Activated naive CD8-positive, alpha-beta T cell treated with anti-CD3 and anti-CD28 coated beads, Interleukin-2, amount 10 ng/mL, durations not matched to agents 7 days and 5 days (primary cell): ENCODE measurements around the gene PRKCZ. TPM values are rescaled to one million over a fixed set of nuclear protein-coding genes. Genes with fewer than 3 reads are reported as not detected.

Experiments used
- ATAC-seq: fragments of 150-1000 bp; cut with Tn5 transposase; one replicate; pipeline ENCODE4 v1.10.0; 2021; ENCODE audit warnings: low read depth, moderate library complexity
- POLR2A ChIA-PET: fragments of 350-600 bp; sonication (Branson Sonifier 250); formaldehyde crosslinking; loops from one replicate; lab custom pipeline; 2021; ENCODE audit warnings: antibody characterized with exemption; lab: Charles Lee
- DNase-seq: peaks from one replicate; pipeline ENCODE4 v3.0.0; 2021
- H3K27ac Mint-ChIP-seq: one replicate; pipeline ENCODE4 v1.8.0; 2022; ENCODE audit warnings: mild to moderate bottlenecking, mixed read lengths
- H3K27me3 Mint-ChIP-seq: one replicate; pipeline ENCODE4 v1.8.0; 2022; ENCODE audit warnings: mild to moderate bottlenecking, moderate library complexity, mixed read lengths
- H3K36me3 Mint-ChIP-seq: one replicate; pipeline ENCODE4 v1.8.0; 2021; ENCODE audit warnings: mild to moderate bottlenecking, mixed read lengths
- H3K4me1 Mint-ChIP-seq: one replicate; pipeline ENCODE4 v1.8.0; 2021; ENCODE audit warnings: mixed read lengths
- H3K4me3 Mint-ChIP-seq: one replicate; pipeline ENCODE4 v1.8.0; 2022; ENCODE audit warnings: mild to moderate bottlenecking, moderate library complexity, mixed read lengths
- H3K9me3 Mint-ChIP-seq: one replicate; pipeline ENCODE4 v1.8.0; 2021; ENCODE audit warnings: mixed read lengths
- total RNA-seq, 2 experiments: library from RNA; stranded (reverse); gene quantifications; one replicate each; pipeline ENCODE4 v1.2.3, GENCODE V29; 2021

The PRKCZ gene
- total RNA-seq, 2 experiments from 2014 or later = 24.3 to 24.4 TPM

DNA sequence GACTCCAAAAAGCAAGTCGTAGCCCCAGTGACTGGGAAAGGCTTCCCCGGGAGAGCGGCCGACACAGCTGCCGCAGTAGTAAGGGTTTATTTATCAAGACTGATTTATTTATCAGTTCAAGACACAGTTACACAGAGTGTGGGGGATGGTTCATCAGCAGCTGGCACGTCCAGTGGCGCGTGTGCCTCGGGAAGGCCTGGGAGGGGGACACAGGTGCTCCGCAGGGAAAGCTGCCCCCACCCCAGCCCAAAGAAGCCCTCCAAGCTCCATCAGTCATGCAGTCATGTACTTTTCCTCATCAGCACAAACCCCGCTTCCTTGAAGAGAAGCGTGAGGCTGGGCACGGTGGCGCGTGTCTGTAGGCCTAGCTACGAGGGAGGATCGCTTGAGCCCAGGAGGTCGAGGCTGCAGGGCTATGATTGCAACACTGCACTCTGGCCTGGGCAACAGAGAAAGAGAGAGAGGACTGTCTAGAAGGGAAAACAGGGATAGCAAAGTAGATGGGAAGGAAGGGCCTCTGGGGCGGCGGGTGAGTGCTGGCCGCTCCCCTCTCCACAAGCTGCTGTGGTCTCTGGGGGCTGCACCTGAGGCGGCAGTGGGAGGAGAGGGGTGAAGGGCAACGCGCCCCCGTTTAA lies 53.2 kb downstream of the PRKCZ start:
- ATAC-seq = no peak
- H3K27me3 Mint-ChIP-seq = no peaks in the 10 kb centered on the region
- DNase-seq = no peak
- POLR2A ChIA-PET = no interaction called here
- H3K27ac Mint-ChIP-seq = no peak overlapping the region
- H3K4me3 Mint-ChIP-seq = no peak overlapping the region
- H3K9me3 Mint-ChIP-seq = no peaks in the 10 kb centered on the region
- peaks cover 2% of the 10 kb centered on the region for H3K36me3 Mint-ChIP-seq
- H3K4me1 Mint-ChIP-seq = no peaks in the 10 kb centered on the region

DNA sequence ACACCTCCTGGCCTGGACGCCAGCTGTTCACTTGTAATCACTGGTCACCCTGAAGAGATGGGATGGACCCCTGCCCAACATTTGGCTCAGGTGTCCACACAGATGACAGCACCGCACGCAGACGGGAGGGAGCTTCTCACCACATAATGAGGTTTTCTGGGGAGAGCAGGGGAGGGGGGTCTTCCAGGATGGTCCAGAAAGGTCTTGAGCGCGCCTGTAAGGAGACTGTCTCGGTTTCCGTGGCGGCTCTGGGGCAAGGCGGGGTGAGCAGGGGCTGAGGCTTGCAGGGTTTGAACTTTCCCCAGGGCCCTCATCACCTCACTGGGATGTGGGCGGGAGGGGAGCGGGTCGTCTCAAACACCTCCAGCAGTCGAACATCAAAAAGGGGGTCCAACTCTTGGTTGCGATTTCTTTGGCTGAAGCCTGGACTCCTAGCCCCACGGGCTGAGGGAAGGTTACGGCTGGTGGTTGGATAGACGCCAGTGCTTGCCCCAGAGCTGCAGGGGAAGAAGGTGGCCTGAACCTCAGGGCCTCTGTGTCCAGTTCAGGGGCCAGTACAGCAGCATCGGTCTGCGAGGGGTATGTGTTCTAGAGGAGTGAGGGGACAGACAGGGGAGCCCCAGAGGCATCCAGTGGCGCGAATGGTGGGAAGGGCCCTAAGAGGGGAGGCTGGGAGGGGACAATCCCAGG lies 53.8 kb downstream of the PRKCZ start:
- peaks cover under 1% of the 10 kb centered on the region for H3K36me3 Mint-ChIP-seq
- DNase-seq (no peak), ATAC-seq (no peak)
- H3K4me1 Mint-ChIP-seq = no peaks in the 10 kb centered on the region
- POLR2A ChIA-PET = no interaction called here
- no peaks in the 10 kb centered on the region for H3K9me3 Mint-ChIP-seq
- no peak overlapping the region for H3K4me3 Mint-ChIP-seq
- no peak overlapping the region for H3K27ac Mint-ChIP-seq
- H3K27me3 Mint-ChIP-seq = no peaks in the 10 kb centered on the region

DNA sequence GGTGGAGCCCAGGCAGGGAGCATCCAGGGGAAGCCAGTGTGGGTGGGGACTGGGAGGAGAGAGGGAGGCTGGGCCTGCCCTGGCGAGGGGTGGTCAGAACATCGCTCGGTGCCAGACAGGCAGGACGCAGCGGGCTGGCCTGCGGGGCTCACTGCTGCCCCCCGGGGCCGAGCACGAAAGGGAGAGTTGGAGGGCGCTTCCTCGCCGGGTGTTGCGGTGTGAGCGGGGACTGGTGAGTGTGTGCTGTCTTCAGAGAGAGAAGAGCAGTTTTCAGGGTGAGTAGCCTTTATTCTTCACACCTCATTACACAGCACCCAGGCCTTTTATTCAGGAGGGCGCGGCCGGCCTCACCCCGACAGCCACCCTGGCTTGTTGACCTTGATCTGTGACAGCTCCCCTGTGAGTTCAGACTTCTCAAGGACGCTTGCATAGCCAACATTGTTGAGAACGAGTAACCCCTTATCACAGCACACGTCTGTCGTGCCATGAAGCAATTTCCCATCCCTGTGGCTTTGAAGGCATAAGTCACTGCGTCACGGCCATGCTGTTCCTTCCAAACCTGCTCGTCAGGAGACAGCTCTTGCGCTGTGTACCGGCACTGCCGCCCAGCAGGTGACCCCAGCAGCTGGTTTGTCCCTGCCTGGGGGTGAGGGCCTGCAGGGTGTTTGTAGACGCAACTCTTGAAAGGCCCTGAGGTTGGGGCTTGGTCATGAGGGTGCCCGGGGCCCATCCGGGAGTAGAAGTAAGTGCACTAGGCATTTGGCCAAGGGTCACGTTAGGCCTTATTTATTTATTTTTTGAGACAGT lies 54.6 kb downstream of the PRKCZ start:
- no peaks in the 10 kb centered on the region for H3K9me3 Mint-ChIP-seq

DNA sequence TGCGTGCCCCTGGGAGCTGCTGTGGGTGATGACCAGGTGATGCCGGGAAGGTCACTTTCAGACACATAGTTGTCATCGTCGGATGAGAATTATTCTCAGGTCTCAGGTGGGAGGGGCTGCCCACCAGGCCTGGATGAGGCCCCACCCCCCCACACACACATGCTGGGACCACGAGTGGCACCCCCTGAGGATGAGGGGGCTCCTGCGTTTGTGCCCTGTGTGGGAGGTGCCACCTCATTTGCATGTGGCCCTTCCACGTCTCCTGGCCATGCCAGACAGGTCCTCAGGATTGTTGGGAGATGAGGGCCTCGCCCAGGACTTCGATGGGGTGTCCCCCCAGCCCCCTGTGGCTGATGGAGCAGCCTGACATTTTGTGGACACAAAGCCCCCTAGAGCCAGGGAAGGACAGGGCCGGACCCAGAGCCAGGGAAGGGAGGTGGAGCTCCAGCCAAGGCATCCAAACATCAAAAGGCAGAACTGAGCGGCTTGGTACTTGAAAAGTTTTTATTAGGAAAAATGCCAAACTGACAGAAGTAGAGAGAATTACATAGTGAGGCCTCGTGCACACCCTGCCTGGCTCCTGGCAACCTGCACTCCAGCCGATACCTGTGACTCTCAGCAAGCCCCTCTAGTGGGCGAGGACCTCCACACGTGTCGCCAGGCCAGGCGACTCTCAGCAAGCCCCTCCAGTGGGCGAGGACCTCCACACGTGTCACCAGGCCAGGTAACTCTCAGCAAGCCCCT lies 55.7 kb downstream of the PRKCZ start:
- H3K4me3 Mint-ChIP-seq = no peak overlapping the region
- H3K27ac Mint-ChIP-seq = no peak overlapping the region
- DNase-seq = no peak

More for the DNA sequence above, 54.6 kb downstream of the PRKCZ start:
- H3K27ac Mint-ChIP-seq = no peak overlapping the region
- H3K4me3 Mint-ChIP-seq = no peak overlapping the region
- no peak for DNase-seq
- no peaks in the 10 kb centered on the region for H3K4me1 Mint-ChIP-seq
- ATAC-seq = no peak
- POLR2A ChIA-PET = no interaction called here
- H3K36me3 Mint-ChIP-seq = no peaks in the 10 kb centered on the region
- H3K27me3 Mint-ChIP-seq = no peaks in the 10 kb centered on the region

DNA sequence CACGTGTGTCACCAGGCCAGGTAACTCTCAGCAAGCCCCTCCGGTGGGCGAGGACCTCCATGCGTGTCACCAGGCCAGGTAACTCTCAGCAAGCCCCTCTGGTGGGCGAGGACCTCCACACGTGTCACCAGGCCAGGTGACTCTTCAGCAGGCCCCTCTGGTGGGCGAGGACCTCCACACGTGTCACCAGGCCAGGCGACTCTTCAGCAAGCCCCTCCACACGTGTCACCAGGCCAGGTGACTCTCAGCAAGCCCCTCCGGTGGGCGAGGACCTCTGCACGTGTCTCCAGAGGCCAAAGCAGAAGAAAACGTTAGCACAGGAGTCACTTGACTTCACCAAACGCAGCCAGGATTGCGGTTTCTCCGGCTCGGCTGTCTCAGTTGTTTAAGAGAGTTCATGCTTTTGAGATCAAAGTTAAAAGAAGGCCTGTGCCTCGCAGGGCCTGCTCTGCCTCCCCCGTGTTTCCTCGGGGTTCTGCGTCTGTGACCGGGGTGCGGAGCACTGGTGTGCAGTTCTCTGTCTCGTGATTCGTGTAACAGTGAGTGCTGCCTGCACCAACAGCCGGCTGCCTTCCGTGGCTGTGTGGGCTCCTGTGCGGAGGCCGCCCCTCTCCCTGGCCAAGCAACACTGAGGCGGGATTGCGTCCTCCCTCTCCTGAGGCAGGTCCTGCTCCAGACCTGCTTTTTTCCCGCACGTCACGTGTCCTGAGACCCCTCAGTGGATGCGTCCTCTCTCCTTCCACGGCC lies 56.6 kb downstream of the PRKCZ start:
- no peaks in the 10 kb centered on the region for H3K27me3 Mint-ChIP-seq
- DNase-seq = no peak
- no peaks in the 10 kb centered on the region for H3K4me1 Mint-ChIP-seq
- ATAC-seq = no peak
- no peak overlapping the region for H3K4me3 Mint-ChIP-seq
- no peaks in the 10 kb centered on the region for H3K9me3 Mint-ChIP-seq
- H3K36me3 Mint-ChIP-seq = no peaks in the 10 kb centered on the region
- POLR2A ChIA-PET = no interaction called here
- H3K27ac Mint-ChIP-seq = no peak overlapping the region

More for the DNA sequence above, 55.7 kb downstream of the PRKCZ start:
- ATAC-seq = no peak
- H3K36me3 Mint-ChIP-seq = no peaks in the 10 kb centered on the region
- no peaks in the 10 kb centered on the region for H3K27me3 Mint-ChIP-seq
- no peaks in the 10 kb centered on the region for H3K9me3 Mint-ChIP-seq
- POLR2A ChIA-PET = no interaction called here
- no peaks in the 10 kb centered on the region for H3K4me1 Mint-ChIP-seq

DNA sequence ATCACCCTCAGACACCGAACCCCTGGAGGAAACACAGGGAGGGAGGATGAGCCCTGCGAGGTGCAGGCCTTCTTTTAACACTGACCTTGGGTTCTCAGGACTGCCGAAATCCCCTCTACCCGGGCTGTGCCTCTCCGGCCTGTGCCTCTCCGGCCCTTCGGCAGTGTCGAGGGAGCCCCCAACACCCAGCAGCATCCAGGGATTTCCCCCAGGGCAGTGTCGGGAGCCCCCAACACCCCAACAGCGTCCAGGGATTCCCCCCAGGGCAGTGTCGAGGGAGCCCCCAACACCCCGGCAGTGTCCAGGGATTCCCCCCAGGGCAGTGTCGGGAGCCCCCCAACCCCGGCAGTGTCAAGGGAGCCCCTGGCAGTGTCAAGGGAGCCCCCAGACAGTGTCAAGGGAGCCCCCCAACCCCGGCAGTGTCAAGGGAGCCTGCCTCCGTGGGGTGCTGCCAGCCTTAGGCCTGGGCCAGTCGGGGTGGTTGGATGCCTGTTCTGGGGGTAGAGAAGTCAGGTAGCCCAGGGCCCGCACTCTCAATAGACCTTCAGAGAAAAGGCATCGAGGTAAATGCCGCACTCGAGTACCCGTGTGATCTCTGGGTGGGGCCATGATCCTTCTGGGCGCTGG lies 57.5 kb downstream of the PRKCZ start:
- Mint-ChIP-seq H3K4me3 (no peak overlapping the region), H3K4me1 (peaks cover 2% of the 10 kb centered on the region), H3K27ac (no peak overlapping the region), H3K27me3 (no peaks in the 10 kb centered on the region), H3K9me3 (no peaks in the 10 kb centered on the region), H3K36me3 (no peaks in the 10 kb centered on the region)
- POLR2A ChIA-PET = no interaction called here
- DNase-seq (no peak), ATAC-seq (no peak)

DNA sequence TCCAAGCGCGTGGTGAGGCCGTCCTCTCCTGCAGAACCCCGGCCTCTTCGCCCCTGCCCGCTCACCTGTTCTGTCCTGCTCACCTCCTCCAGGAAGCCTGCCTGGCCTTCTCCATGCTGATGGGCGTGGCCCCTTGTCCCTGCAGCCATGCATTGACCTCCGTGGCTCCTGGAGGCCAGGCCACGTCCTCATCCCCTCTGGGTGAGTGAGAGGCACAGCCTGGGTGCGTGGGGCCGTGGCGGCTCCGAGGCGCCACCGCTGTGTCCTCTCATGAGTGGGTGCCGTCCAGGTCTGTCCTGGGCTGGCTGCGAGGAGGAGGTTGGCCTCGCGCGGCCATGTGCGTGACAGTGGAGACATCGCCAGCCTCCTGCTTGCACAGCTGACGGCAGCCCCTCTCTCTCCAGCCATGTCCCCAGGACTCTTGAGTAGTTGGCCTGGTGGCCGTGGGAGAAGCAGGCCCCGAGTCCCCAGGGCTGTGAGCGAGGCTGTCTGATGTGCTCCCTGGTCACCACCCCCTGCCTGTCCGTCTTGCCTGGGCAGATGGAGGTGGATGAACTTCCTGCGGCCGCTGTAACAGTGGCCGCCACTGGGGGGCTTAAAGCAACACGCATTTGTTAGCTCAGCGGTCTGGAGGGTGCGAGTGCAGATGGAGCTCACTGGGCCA lies 58.1 kb downstream of the PRKCZ start:
- ATAC-seq = no peak

DNA sequence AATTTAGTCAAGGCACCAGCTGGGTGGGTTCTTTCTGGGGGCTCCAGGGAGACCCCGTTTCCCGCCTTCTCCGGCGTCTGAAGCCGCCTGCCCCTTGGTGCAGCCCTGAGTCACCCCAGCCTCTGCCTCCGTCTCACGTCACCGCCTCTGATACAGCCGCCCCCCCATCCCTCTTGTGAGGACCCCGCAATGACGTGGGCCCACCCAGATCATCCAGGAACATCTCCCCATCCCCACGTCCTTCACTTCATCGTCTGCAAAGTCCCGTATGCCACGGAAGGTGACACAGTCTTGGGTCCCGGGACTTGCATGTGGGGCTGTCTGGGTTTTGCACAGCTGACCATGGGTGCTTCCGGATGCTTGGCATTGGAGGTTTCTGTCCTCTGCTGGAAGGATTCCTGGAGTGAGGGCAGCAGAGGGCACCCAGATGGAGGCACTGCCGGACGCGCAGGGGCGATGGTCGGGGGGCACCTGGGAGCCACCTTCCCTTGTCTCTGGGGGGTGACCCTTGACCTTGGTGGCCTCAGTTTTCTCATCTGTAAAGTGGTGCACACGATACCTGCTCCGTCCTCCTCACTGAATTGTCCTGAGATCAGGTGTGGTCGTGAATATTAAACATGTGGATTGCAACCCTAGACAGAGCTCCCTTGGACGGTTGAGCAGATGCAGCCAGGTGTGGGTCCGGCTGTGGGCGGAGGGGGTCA lies 58.8 kb downstream of the PRKCZ start:
- H3K36me3 Mint-ChIP-seq = no peaks in the 10 kb centered on the region
- H3K27ac Mint-ChIP-seq = no peak overlapping the region
- POLR2A ChIA-PET = no interaction called here
- H3K27me3 Mint-ChIP-seq = no peaks in the 10 kb centered on the region
- H3K4me1 Mint-ChIP-seq = peaks cover 2% of the 10 kb centered on the region
- no peak for ATAC-seq
- no peak overlapping the region for H3K4me3 Mint-ChIP-seq
- no peak for DNase-seq
- H3K9me3 Mint-ChIP-seq = no peaks in the 10 kb centered on the region

More for the DNA sequence above, 58.1 kb downstream of the PRKCZ start:
- POLR2A ChIA-PET = no interaction called here
- Mint-ChIP-seq H3K4me3 (no peak overlapping the region), H3K36me3 (no peaks in the 10 kb centered on the region), H3K27ac (no peak overlapping the region), H3K4me1 (peaks cover 2% of the 10 kb centered on the region), H3K9me3 (no peaks in the 10 kb centered on the region), H3K27me3 (no peaks in the 10 kb centered on the region)
- DNase-seq = no peak

DNA sequence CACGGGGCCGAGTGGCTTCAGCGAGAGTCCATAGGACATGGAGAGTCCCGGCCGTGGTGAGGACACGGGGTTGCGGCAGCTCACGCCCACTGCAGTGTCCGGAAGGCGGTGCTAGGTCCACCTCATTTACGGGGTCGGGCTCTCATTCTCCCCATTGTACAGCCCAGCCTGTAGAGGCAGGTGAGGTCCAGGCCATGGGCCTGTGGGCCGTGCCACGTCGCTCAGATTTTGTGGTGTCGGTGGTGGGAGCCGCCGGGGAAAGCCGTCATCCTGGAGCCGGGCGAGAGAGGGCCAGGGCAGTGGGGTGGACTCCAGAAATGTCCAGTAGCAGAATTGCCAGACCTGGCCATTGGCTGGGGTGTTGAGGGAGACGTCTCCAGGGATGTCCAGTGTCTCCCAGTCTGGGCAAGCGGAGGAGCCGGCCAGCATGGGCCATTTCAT lies 59.4 kb downstream of the PRKCZ start:
- Mint-ChIP-seq H3K36me3 (no peaks in the 10 kb centered on the region), H3K27ac (no peak overlapping the region), H3K4me3 (no peak overlapping the region), H3K27me3 (no peaks in the 10 kb centered on the region), H3K9me3 (no peaks in the 10 kb centered on the region), H3K4me1 (peaks cover 2% of the 10 kb centered on the region)
- ATAC-seq = no peak
- POLR2A ChIA-PET = no interaction called here
- DNase-seq = no peak

DNA sequence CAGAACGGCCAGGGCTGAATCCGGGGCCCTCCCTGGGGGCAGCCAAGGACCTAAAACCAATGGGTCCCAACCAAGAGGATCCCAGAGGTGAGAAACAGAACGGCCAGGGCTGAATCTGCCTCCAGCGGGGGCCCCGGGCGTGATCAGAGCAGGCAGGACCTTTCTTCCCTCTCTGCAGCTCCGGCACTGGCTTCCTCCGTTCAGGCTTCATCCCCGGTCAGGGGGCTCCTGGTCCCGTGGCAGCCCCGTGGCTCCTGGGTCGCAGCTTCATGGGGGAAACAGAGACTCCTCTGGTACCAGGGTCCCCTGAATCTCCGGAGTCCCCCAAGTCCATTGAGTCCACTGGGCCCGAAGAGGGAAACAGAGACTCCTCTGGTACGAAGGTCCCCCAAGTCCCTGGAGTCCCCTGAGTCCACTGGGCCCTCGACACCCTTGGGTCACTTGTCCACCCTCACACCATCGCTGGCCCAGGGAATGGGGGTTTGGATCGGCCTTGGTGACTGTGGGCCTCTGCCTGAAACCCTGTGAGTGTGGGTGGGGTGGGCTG lies 60.1 kb downstream of the PRKCZ start:
- no peak for DNase-seq
- no peak overlapping the region for H3K4me3 Mint-ChIP-seq
- no peaks in the 10 kb centered on the region for H3K9me3 Mint-ChIP-seq
- no peaks in the 10 kb centered on the region for H3K36me3 Mint-ChIP-seq
- H3K27ac Mint-ChIP-seq = no peak overlapping the region
- no peak for ATAC-seq
- POLR2A ChIA-PET = no interaction called here
- H3K4me1 Mint-ChIP-seq = peaks cover 3% of the 10 kb centered on the region
- H3K27me3 Mint-ChIP-seq = no peaks in the 10 kb centered on the region
